ENCODE results near the gene TNPO3.
"Not testable (repeated sequence)": the region's sequence is repeated elsewhere in the genome, so short reads cannot be mapped to it uniquely, and the experiment has no call there.

Gene TNPO3

GRCh38 chr7:128954830-128955802 lies 99.8 kb downstream of the TNPO3 start:
- no peak for DNase-seq

- no peak for DNase-seq
Measured at GRCh38 chr7:128954150-128954549, 100.8 kb downstream of the TNPO3 start.

GRCh38 chr7:128951296-128951695 lies 103.6 kb downstream of the TNPO3 start:
- DNase-seq = no peak

GRCh38 chr7:128948976-128949760 lies 105.7 kb downstream of the TNPO3 start:
- DNase-seq = peak; percentile 63 to 69

GRCh38 chr7:128948312-128948973 lies 106.5 kb downstream of the TNPO3 start:
- no peak for DNase-seq

GRCh38 chr7:128947854-128948253 lies 107.1 kb downstream of the TNPO3 start:
- DNase-seq = no peak

DNA sequence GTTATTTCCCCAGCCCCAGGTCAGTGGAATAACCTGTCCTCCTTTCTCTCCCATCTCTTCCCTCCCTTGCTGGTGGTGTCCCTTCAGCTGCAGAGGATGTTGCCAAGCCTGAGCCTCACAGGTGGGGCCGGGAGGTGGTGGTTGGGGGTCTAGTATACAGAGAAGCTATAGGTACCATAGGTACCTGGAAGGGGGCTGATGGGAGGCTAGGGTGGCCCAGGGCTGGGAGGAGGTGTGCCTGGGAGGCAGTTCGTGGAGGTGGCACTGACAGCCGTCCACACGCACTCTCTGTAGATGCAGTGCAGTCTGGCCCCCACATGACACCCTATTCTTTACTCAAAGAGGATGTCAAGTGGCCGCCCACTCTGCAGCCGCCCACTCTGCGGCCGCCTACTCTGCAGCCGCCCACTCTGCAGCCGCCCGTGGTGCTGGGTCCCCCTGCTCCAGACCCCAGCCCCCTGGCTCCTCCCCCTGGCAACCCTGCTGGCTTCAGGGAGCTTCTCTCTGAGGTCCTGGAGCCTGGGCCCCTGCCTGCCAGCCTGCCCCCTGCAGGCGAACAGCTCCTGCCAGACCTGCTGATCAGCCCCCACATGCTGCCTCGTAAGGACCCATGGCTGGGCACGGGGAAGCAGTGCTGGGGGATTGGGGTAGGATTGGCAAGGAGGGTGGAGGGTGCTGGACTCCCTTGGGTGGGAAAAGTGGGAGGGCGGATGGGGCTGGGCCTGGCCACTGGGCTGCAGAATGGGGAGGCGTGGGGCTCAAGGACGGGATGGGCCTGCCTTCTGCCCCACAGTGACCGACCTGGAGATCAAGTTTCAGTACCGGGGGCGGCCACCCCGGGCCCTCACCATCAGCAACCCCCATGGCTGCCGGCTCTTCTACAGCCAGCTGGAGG lies 107.7 kb downstream of the TNPO3 start:
- DNase-seq = no peak

GRCh38 chr7:128945668-128946366 lies 109.1 kb downstream of the TNPO3 start:
- DNase-seq = no peak

GRCh38 chr7:128944487-128945236 lies 110.2 kb downstream of the TNPO3 start:
- no peak for DNase-seq

DNA sequence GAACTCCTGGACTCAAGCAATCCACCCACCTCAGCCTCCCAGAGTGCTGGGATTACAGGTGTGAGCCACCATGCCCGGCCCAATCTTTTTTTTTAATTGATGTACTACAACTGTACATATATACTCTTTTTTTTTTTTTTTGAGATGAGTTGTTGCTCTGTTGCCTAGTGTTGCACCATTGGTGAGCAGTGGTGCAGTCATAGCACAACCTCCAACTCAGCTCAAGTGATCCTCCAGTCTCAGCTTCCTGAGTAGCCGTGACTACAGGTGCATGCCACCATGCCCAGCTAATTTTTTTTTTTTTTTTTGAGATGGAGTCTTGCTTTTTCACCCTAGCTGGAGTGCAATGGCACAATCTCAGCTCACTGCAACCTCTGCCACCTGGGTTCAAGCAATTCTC lies 111.7 kb downstream of the TNPO3 start:
- DNase-seq = not testable (repeated sequence)

- DNase-seq = no peak
Measured at GRCh38 chr7:128941946-128942526, 112.9 kb downstream of the TNPO3 start.

GRCh38 chr7:128941323-128941890 lies 113.5 kb downstream of the TNPO3 start:
- no peak for DNase-seq

DNA sequence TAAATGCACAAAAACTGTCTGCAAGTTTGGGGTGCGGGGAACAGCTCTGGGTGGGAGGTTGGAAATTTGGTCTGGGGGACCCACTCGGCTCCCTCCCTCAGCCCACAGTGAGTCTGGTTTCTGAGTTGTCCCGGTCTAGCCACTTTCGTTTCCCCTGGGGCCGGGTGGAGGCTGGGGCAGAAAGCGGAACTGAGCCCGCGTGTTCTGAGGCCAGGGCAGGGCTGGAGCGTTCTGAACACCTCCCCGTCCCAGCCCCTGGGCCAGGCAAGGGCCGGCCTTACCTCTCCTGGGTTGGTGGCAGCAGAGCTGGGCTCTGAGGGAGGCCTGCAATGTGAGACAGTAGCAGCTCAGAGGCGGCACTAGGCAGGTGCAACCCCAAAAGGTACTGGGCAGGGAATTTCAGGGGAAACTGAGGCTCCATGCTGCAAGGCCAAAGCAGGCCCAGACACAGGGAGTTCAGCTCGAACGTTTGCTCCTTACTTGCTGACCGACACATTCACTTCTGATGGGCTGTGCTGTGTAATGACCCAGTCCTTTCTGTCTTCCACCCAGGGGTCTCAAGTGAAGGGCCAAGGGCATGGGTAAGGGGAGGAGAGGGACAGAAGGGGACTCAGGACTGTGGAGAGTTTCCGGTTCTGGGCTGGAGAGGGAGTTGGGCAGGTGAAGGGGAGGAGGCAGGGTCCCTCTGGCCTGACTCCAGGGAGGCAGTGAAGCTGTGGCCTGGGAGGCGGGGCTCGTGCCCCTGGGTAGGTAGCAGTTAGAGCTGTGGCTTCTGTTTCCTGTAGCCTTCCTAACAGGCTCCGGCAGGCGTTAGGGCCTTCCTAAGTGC lies 114.2 kb downstream of the TNPO3 start:
- DNase-seq = peak; percentile 90 to 93

GRCh38 chr7:128939861-128940410 lies 115.0 kb downstream of the TNPO3 start:
- DNase-seq = peak in 1 of 2 experiments; percentile 45

GRCh38 chr7:128939075-128939860 lies 115.6 kb downstream of the TNPO3 start:
- DNase-seq = peak in 1 of 2 experiments; percentile 40

DNA sequence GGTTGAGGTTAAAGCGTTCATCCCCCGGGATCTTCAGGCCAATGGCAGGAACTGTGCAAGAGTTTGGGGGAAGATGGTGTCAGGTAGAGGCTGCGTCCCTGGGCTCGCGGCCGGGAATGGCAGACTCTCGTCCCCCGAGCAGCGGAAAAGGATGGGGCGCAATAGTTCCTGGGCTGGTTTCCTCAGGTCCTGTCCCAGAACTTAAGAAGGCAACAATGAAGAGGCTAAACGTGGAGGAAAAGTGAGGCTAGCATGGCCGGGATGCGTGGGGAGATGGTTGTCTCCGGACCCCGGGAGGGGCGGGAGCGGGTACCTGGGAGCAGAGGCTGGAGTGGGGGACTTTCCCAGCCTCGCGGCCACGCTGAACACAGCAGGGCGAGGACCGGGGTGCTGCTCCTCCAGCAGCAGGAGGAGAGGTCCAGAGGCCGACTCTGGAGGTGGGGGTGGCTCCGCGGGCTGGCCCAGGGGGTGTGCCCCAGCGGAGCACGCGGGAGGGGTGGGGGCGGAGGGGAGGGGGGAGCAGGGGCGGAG lies 116.3 kb downstream of the TNPO3 start:
- peak in 1 of 2 experiments; percentile 35 for DNase-seq
